ENCODE measurements around the gene ADAMTS2.

The ADAMTS2 gene

GRCh38 chr5:179089502-179089901 lies 255.8 kb downstream of the ADAMTS2 start:
- POLR2A ChIA-PET, result no interaction called here
- CTCF ChIA-PET, result no interaction called here
- DNase-seq (ENCODE audit: extremely low spot score), result no peak
- TF ChIP-seq CTCF (IDR thresholded peaks at IDR 0.05; ENCODE audit: control extremely low read depth, extremely low read depth, low read depth, missing control alignments), result no peak

GRCh38 chr5:179080724-179081123 lies 264.5 kb downstream of the ADAMTS2 start:
- no peak for TF ChIP-seq CTCF (IDR thresholded peaks at IDR 0.05; ENCODE audit: control extremely low read depth, extremely low read depth, low read depth, missing control alignments)
- ChIA-PET POLR2A (no interaction called here), CTCF (no interaction called here)
- DNase-seq (ENCODE audit: extremely low spot score), result no peak

GRCh38 chr5:179079165-179079987 lies 265.9 kb downstream of the ADAMTS2 start:
- DNase-seq (ENCODE audit: extremely low spot score), result no peak
- CTCF ChIA-PET, result no interaction called here
- POLR2A ChIA-PET, result no interaction called here
- TF ChIP-seq CTCF (IDR thresholded peaks at IDR 0.05; ENCODE audit: control extremely low read depth, extremely low read depth, low read depth, missing control alignments), result no peak

GRCh38 chr5:179065703-179066102 lies 279.6 kb downstream of the ADAMTS2 start:
- no peak for TF ChIP-seq CTCF (IDR thresholded peaks at IDR 0.05; ENCODE audit: control extremely low read depth, extremely low read depth, low read depth, missing control alignments)
- ChIA-PET POLR2A (no interaction called here), CTCF (no interaction called here)
- DNase-seq (ENCODE audit: extremely low spot score), result no peak

GRCh38 chr5:179061025-179061424 lies 284.2 kb downstream of the ADAMTS2 start:
- DNase-seq (ENCODE audit: extremely low spot score), result no peak
- CTCF ChIA-PET, result no interaction called here
- POLR2A ChIA-PET, result no interaction called here
- no peak for TF ChIP-seq CTCF (IDR thresholded peaks at IDR 0.05; ENCODE audit: control extremely low read depth, extremely low read depth, low read depth, missing control alignments)
